GM21528 (cell line): ENCODE data around the gene MAP3K20.
"Not testable (repeated sequence)": the region's sequence is repeated elsewhere in the genome, so short reads cannot be mapped to it uniquely, and the experiment has no call there.

Experiments
- ATAC-seq: cut with Tn5 transposase; IDR thresholded peaks from one replicate; pipeline ENCODE4 v1.9.1; 2021; ENCODE audit warnings: mild to moderate bottlenecking, moderate library complexity; ENCODE audit not compliant: unreplicated experiment, low FRiP score

MAP3K20 gene

GRCh38 chr2:173191601-173192000 is 116.0 kb downstream of the MAP3K20 start:
- ATAC-seq = no peak

- no peak for ATAC-seq
Measured at GRCh38 chr2:173192071-173192470, 116.4 kb downstream of the MAP3K20 start.

DNA sequence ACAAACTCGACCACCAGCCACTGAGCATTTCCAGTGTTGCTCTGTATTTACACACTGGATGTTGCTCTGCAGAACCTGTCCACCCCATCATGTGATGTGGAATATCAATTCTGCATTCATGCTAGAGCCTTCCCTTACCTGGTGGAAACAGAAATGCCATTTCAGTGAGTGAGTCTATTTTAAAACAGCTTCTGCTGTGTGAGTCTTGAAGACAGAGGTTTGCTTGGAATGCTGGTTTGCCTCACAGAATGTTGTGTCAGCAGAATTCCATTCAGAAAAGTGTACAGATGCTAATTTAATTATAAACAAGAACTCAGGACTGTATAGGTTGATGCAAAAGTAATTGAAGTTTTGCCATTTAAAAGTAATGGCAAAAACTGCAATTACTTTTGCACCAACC is 118.3 kb downstream of the MAP3K20 start:
- no peak for ATAC-seq

DNA sequence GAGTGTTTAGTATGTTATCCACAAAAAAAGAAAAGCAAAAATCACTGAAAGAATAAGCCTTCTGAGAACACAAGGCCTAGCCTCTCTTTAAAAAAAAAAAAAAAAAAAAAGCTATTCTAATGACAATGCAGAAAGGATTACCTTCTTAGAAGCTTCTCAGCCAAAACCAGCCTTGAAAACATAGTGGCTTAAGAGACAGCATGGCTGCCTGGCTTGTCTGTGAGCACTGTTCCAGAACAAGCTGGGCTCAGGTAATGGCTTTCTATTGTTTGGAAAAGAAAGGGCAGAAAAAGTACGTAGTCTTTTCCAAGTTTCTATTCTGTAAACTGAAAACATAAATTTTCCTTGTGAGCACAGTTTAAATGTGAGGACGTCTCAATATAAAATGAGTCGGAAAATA is 119.5 kb downstream of the MAP3K20 start:
- ATAC-seq = no peak

- no peak for ATAC-seq
Measured at GRCh38 chr2:173196080-173196479, 120.4 kb downstream of the MAP3K20 start.

DNA sequence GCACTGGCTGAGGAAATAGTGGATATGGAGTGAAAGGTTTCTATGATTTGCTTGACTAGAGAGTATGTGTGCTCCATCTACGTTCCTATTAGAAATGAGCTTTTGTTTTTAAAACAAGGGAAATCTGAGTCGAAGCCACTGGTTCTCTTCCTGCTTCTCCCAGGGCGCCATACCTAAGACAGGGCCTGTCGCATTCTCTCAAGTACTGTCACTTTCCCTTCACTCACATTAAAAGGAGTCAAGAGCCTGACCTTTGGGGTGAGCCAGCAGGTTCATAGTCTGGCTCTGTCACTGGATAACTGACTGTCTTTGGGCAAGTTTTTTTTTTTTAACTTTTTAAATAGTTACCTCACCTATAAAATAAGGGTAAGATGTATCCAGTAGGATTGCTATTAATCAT is 121.0 kb downstream of the MAP3K20 start:
- ATAC-seq = no peak

DNA sequence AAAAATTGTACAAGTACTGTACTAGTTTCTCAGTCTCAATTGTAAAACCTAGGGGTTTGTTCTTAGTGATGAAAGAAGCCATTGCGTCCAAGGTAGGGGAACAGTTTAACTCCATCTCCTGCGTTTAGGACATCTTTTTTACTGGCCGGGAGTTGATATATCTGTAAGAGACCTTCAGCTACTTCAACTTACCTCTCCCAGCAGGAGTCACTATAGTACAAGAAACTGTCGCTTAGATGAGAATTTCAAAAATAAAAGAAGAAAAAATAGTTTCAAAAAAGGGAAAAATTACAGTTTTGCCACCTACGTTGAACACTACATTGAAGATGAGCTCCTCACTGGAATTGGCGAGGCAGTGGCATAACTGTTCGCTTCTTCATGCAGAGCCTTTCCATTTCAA is 122.7 kb downstream of the MAP3K20 start:
- ATAC-seq = no peak

DNA sequence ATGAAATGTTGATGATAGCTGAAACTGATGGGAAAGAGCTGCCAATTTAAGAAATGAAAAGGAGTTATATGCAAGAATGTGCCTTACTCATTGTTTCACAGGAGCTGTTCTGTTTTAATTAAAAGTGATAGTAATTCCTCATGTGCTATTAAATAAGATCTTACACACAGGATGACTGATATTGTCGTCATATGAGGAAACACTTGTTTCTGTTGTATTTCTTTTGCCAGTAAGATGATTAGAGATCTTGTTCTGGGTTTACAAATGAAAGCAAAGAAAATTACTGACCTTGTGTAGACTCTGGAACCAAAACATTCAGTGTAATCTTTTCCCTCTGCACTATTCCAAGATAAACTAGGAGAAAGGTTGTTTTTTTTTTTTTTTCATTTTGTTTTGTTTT is 123.6 kb downstream of the MAP3K20 start:
- ATAC-seq = no peak

DNA sequence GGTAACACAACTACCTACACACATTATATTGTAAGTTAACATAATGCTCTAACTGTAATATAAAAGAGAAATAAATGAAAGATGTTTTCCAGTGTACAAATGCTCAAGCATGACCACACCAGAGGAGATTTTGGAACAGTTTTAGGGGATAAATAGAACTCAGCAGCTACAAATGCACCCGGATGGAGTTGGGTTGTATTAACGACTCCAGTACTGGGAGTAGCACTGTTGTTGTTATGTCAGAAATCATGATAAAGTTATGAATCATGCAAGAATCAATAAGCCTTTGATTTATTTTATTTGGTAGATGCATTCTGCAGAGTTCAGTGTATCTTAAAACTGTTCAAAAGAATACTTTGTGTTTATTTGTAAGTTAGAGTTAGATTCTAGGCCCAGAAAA is 126.9 kb downstream of the MAP3K20 start:
- no peak for ATAC-seq

DNA sequence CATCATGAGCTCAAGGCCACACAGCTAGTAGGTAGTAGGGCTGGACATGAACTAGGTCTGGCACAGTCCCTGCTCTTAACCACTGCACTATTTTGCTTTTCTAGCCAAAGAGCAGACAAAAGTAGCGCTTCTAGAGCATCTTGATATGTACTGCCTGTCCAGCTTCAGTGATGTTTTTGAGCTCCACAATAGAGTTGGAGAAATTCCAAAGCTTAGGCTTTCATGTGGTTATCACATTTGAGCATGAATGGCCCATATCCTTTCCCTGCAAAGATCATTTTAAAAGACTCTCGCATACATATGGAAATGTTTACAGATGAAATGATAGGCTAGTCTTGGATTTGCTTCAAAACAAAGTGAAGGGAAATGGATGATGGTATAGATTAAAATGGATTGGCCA is 128.7 kb downstream of the MAP3K20 start:
- ATAC-seq = no peak

DNA sequence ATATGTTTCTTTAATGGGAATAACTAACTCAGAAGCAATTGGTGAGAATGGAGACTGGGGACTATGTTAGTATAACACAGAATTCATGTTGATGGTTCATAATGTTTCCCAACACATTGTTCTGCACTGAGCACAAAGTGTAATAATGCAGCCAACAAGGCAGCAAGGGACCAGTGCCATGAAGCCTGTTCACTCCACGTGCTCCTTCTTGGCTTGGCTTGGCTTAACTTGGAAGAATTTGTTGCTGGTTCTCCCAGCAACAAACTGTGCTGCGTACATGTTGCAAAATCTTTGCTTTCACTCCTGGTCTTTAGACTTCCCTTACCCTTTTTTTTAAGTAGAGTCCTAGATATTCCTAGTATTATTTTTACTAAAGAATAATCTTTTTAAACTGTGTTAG is 129.7 kb downstream of the MAP3K20 start:
- no peak for ATAC-seq

DNA sequence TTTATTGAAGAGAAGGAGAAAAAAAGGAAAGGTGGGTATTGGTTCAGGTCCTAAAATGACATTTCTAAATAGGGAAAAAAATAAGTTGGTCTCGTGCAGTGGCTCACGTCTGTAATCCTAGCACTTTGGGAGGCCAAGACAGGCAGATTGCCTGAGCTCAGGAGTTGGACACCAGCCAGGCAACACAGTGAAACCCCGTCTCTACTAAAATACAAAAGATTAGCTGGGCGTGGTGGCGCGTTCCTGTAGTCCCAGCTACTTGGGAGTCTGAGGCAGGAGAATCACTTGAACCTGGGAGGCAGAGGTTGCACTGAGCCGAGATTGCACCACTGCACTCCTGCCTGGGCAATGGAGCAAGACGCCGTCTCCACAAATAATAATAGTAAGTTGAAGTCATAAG is 131.5 kb downstream of the MAP3K20 start:
- not testable (repeated sequence) for ATAC-seq

GRCh38 chr2:173210270-173211196 is 134.9 kb downstream of the MAP3K20 start:
- no peak for ATAC-seq

GRCh38 chr2:173213181-173213580 is 137.5 kb downstream of the MAP3K20 start:
- ATAC-seq = no peak

DNA sequence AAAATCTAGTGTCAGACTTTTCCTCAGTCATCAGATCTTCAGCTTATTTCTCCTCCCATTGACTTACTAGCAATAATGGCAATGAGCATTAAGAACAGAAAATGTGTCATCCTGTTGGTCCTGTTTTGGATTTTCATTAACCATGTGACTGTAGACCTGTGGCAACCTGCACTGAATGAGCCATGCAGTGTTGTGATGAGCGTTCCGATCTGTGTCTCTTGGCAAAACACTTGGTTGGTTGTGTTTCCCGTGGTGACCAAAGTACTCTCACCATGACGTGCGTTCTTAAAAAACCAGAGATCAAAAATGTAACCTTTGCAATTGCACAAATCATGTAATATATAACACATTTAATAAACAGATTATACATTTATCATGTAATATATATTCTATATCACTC is 138.6 kb downstream of the MAP3K20 start:
- no peak for ATAC-seq

DNA sequence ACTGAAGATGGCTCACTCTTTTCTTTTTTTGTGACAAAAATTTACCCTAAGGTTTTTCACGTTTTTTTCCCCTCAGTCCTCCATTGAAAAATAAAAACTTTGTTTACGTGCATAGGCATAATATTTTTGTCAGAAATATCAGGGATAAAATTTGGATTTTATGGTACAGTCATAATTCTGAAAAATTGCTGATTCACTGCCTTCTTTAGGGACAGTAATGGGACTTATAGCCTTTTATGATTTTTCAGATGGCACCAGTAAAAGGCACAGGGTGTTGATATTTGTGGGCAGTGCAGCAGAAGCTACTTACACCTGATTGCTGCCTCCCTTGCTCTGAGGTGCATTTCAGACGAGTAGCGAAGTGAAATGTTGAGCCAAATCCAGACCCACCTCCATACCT is 139.7 kb downstream of the MAP3K20 start:
- ATAC-seq = no peak

DNA sequence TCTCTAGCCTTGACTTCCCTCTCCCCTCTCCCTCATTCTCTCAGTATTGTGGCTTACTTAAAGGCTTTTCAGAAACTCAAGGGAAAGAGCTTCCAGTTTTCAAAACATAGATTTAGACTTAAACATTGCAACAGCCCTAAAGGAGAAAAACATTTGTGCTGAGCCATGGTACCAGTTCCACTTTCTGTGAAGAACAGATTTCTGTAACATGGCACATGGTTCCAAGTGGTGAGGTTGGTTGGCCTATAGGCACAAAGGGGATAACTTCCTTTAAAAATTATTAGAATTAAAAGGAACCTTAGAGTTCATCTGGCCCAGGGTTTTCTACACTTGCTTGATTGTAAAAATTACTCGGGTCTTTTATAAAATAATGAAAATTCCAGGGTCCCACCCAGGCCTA is 140.4 kb downstream of the MAP3K20 start:
- ATAC-seq = no peak

DNA sequence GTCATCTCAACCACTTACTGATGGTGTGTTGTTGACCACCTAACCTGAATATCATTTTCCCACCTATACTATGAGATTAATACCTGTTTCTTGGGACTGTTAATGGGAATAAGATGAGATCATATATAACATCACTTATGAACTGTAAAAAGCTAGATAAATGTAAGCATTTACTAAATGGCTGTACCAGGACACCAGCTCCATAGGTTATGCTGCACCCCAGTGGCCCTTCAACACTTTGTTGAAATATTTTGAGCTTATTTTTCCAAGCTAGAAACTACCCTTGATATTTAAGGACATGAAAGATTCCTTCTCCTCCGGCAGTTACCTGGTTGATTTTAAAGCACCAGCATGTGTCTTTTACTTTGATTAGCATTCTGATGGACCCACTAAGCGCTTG is 141.0 kb downstream of the MAP3K20 start:
- ATAC-seq = no peak

DNA sequence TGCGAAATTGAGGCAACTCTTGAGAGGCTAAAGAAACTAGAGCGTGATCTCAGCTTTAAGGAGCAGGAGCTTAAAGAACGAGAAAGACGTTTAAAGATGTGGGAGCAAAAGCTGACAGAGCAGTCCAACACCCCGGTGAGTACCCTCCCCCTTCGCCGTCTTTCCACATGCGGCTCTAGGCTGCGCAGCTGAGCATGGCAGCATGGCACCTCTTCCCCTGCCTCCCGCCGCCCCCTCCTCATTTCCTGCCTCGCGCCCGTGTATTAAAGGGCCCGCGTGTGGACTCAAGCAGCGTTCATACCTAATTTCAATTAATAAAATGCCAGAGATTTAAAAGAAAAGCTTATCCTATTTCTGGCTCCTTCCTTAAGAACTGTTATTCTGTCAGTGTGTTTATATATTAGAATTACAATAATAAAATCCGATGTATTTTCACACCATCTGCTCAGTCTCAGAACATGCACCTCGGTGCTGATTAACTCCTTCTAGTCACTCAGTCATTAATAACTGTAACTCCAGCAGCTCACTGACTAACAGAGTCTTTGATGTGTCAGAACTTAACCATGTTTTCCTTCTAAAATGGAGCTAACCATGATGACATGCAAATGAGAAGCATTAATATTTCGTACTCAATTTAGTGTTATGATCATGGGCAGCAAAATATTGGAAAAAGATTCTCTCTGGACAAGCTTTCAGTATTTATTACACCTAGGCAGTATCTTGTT is 141.6 kb downstream of the MAP3K20 start:
- ATAC-seq = no peak

DNA sequence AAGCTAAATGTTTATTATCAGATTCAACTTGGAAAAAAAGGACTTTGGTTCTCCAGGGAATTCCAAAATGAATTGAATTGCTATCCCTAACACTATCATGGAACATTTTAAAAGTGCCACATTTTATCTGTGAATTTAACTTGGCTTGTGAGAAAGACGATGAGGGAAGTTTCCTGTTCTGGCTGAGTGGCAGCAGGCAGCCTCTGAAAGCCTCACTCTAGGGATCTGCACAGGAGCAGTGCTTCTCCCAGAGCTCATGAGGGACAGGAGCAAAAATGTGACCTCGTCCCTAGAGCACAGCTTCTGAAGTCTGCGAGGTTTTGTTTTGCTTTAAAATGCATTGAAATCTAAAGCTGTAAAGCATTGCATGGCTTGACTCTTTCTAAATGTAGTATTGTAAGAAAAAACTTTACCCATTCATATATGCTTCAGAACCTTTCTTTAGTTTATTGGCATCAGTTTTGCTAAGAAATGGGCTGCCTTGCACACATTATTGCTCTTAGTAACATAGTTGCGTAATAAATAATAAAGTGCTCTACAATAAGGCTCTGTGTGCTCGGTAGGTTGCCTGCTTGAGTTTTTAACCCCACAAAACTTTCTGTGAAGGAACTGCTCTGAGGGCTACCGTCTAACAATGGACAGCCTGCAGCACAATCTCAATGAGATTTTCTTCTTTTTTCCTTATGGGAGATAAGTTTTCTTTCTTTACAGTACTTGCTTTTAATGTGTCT is 142.8 kb downstream of the MAP3K20 start:
- ATAC-seq = no peak

DNA sequence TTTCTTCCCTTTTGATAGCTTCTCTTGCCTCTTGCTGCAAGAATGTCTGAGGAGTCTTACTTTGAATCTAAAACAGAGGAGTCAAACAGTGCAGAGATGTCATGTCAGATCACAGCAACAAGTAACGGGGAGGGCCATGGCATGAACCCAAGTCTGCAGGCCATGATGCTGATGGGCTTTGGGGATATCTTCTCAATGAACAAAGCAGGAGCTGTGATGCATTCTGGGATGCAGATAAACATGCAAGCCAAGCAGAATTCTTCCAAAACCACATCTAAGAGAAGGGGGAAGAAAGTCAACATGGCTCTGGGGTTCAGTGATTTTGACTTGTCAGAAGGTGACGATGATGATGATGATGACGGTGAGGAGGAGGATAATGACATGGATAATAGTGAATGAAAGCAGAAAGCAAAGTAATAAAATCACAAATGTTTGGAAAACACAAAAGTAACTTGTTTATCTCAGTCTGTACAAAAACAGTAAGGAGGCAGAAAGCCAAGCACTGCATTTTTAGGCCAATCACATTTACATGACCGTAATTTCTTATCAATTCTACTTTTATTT is 145.6 kb downstream of the MAP3K20 start:
- no peak for ATAC-seq
